Measurements from ENCODE around the gene CNGA4. TPM values are rescaled to one million over a fixed set of nuclear protein-coding genes. Genes with fewer than 3 reads are reported as not detected.

The CNGA4 gene
- total and polyA plus RNA-seq, 2 experiments from 2014 or later, result 0.17 to 0.25 TPM

GRCh38 chr11:6204706-6205105 is 34.2 kb upstream of the CNGA4 start:
- no peaks in the 10 kb centered on the region for H3K9me2 ChIP-seq (replicated peaks; ENCODE audit: insufficient read depth)
- H3K36me3 ChIP-seq (replicated peaks; ENCODE audit: insufficient read depth, low read depth), result no peaks in the 10 kb centered on the region
- 100% methylated on average over 1 of the region's 1 CpG for WGBS (ENCODE audit: low lambda C conversion rate, missing lambda C conversion rate)
- H3K9me3 ChIP-seq (ENCODE audit: low read depth), result no peaks in the 10 kb centered on the region
- H3K4me3 ChIP-seq, result no peak overlapping the region
- H3K27me3 ChIP-seq, result no peaks in the 10 kb centered on the region
- H2AFZ ChIP-seq, result no peak overlapping the region
- TF ChIP-seq EZH2phosphoT487 (IDR thresholded peaks at IDR 0.05; ENCODE audit: low read depth, severe bottlenecking, unreplicated experiment), result no peak
- TF ChIP-seq EZH2 (IDR thresholded peaks at IDR 0.05; ENCODE audit: borderline replicate concordance), result no peak
- TF ChIP-seq, protein P1, sequence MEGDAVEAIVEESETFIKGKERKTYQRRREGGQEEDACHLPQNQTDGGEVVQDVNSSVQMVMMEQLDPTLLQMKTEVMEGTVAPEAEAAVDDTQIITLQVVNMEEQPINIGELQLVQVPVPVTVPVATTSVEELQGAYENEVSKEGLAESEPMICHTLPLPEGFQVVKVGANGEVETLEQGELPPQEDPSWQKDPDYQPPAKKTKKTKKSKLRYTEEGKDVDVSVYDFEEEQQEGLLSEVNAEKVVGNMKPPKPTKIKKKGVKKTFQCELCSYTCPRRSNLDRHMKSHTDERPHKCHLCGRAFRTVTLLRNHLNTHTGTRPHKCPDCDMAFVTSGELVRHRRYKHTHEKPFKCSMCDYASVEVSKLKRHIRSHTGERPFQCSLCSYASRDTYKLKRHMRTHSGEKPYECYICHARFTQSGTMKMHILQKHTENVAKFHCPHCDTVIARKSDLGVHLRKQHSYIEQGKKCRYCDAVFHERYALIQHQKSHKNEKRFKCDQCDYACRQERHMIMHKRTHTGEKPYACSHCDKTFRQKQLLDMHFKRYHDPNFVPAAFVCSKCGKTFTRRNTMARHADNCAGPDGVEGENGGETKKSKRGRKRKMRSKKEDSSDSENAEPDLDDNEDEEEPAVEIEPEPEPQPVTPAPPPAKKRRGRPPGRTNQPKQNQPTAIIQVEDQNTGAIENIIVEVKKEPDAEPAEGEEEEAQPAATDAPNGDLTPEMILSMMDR (IDR thresholded peaks at IDR 0.05; ENCODE audit: poor library complexity), result no peak
- no peak overlapping the region for H3K27ac ChIP-seq
- H3K4me2 ChIP-seq, result no peak overlapping the region
- H4K20me1 ChIP-seq (ENCODE audit: insufficient read depth, poor library complexity, severe bottlenecking), result no peaks in the 10 kb centered on the region
- H3K4me1 ChIP-seq (ENCODE audit: insufficient read depth), result no peaks in the 10 kb centered on the region
- no peak for DNase-seq (ENCODE audit: low spot score)
- H3K79me2 ChIP-seq, result no peaks in the 10 kb centered on the region

GRCh38 chr11:6205366-6205765 is 33.5 kb upstream of the CNGA4 start, which contains the start of gene C11orf42:
Gene C11orf42 (plus strand): TSS chr11:6205557. CDS start chr11:6205616, 59 bp downstream.
- H3K9me2 ChIP-seq (replicated peaks; ENCODE audit: insufficient read depth), result no peaks in the 10 kb centered on the region
- no peak within 1 kb of the TSS for H3K4me3 ChIP-seq
- H4K20me1 ChIP-seq (ENCODE audit: insufficient read depth, poor library complexity, severe bottlenecking), result no peaks in the 10 kb centered on the region
- H2AFZ ChIP-seq, result no peak within 1 kb of the TSS
- no peaks in the 10 kb centered on the region for H3K9me3 ChIP-seq (ENCODE audit: low read depth)
- no peak within 1 kb of the TSS for H3K4me2 ChIP-seq
- no peaks in the 10 kb centered on the region for H3K4me1 ChIP-seq (ENCODE audit: insufficient read depth)
- H3K27ac ChIP-seq, result no peak within 1 kb of the TSS
- no peaks in the 10 kb centered on the region for H3K79me2 ChIP-seq
- no peaks in the 10 kb centered on the region for H3K36me3 ChIP-seq (replicated peaks; ENCODE audit: insufficient read depth, low read depth)
- TF ChIP-seq EZH2phosphoT487 (IDR thresholded peaks at IDR 0.05; ENCODE audit: low read depth, severe bottlenecking, unreplicated experiment) (no peak), EZH2 (IDR thresholded peaks at IDR 0.05; ENCODE audit: borderline replicate concordance) (no peak)
- TF ChIP-seq, protein P1 (IDR thresholded peaks at IDR 0.05; ENCODE audit: poor library complexity), result no peak
- H3K27me3 ChIP-seq, result no peaks in the 10 kb centered on the region
- 95% methylated on average over 1 of the region's 1 CpG for WGBS (ENCODE audit: low lambda C conversion rate, missing lambda C conversion rate)
- no peak for DNase-seq (ENCODE audit: low spot score)

GRCh38 chr11:6206456-6207180 is 32.3 kb upstream of the CNGA4 start:
- no peaks in the 10 kb centered on the region for H3K27me3 ChIP-seq
- 86% methylated on average over 3 of the region's 3 CpGs for WGBS (ENCODE audit: low lambda C conversion rate, missing lambda C conversion rate)
- no peak overlapping the region for H3K27ac ChIP-seq
- H2AFZ ChIP-seq, result no peak overlapping the region
- no peak for TF ChIP-seq EZH2phosphoT487 (IDR thresholded peaks at IDR 0.05; ENCODE audit: low read depth, severe bottlenecking, unreplicated experiment)
- TF ChIP-seq, protein P1 (IDR thresholded peaks at IDR 0.05; ENCODE audit: poor library complexity), result no peak
- no peak for TF ChIP-seq EZH2 (IDR thresholded peaks at IDR 0.05; ENCODE audit: borderline replicate concordance)
- no peaks in the 10 kb centered on the region for H3K36me3 ChIP-seq (replicated peaks; ENCODE audit: insufficient read depth, low read depth)
- no peak overlapping the region for H3K4me2 ChIP-seq
- no peaks in the 10 kb centered on the region for H3K79me2 ChIP-seq
- no peaks in the 10 kb centered on the region for H3K9me2 ChIP-seq (replicated peaks; ENCODE audit: insufficient read depth)
- DNase-seq (ENCODE audit: low spot score), result no peak
- no peaks in the 10 kb centered on the region for H3K4me1 ChIP-seq (ENCODE audit: insufficient read depth)
- no peak overlapping the region for H3K4me3 ChIP-seq
- no peaks in the 10 kb centered on the region for H4K20me1 ChIP-seq (ENCODE audit: insufficient read depth, poor library complexity, severe bottlenecking)
- no peaks in the 10 kb centered on the region for H3K9me3 ChIP-seq (ENCODE audit: low read depth)
